Ramos (cell line): ENCODE results near the gene CORO1C.

Source experiments
- in situ Hi-C: fragments of 300-500 bp; cut with MboI; formaldehyde crosslinking; loops from one replicate; pipeline ENCODE4 v1.14.3; 2022; ENCODE audit warnings: low sequenced_read_pairs; ENCODE audit not compliant: unreplicated experiment

Gene CORO1C

DNA sequence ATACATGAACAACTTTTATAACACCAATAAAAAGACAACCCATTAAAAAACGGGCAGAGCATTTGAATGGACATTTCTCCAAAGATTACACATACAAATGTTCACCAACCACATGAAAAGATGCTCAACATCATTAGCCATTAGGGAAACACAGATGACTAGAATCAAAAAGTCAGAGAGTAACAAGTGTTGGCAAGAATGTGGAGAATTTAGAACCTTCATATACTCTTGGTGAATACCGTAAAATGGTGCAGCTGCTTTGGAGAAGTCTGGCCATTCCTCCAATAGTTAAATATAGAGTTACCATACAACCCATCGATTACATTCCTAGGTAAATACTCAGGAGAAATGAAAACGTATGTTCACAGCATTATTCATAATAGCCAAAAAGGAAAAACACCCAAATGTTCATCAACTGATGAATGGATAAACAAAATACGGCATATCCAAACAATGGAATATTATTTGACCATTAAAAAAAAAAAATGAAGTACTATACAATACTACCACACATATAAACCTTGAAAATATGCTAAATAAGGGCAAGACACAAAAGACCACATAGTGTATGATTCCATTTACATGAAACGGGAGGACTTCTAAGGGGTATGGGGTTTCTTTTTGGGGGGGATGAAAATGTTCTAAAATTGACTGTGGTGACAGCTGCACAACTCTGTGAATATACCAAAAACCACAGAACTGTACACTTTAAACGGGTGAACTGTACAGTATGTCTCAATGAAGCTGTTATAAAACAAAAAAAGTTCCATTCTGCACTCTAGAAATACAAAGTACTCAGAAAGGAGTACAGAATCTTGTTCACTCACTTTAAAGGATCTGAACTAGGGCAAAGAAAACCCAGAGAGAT lies 3.2 kb downstream of the CORO1C start:
- in situ Hi-C loops: no loop called here

DNA sequence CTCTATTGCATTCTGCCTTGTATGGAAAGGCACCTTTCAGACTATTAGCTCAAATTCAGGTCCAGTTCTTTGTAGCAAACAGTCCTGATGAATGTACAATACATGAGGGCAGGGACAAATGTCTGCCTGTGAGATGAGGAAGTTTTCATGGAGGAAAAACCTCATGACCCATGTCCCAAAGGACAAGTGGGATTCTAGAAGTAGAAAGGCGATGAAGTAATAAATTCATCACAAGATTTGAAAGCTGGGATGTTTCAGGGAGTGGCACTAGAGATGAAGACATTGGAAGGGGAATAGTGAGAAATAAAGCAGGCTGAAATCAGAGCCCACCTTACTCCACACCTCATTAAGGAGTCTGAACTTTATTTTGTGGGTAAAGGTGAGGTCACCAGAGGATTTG lies 4.2 kb downstream of the CORO1C start:
- in situ Hi-C loops: no loop called here

DNA sequence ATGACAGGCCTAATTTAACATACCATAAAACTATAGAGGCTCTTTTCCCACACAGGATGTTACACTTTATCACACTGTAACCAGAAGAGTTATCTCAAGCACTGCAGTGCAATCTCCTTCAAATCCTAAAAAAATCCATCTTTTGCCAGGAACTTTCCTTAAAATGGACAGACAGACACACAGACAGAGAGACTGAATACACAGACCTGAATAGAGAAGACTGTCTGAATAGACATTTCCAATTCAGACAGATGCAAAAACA lies 6.5 kb downstream of the CORO1C start:
- in situ Hi-C loops: no loop called here

DNA sequence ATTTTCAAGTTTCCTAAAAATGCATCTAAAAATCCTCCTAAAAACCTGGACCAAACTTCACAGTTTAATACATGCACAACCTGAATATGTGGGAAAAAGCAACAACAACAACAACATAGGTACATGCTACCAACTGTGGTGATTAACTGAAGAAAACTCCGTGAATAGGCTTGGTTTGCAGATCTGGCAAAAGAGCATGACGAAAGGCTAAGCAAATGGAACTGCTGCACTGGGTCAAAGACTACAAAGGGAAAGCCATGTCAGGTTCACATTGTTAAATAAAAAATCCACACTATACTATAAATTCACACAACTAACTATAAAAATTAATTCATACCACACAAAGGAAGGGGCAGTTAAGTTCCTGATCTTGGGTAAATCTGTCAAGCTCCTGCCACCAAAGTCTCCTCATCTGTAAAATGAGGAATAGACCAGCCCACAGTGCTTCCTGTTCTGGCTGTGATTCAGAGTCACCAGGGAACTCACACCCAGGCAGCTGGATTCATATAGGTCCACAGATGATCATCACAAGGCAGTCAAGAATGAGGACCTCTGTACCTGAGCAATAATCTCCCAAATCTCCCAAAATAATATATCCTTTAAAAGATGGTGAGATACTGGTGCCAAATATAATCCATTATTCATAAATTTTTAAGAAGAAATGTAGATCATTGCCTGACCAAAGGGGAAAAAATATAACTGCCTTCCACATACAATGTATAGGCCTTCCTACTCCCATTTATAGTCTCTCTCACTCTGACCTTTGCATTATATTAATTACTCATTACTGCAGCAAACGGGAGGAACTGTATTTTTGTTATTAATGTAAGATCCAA lies 7.0 kb downstream of the CORO1C start:
- in situ Hi-C loops: no loop called here

DNA sequence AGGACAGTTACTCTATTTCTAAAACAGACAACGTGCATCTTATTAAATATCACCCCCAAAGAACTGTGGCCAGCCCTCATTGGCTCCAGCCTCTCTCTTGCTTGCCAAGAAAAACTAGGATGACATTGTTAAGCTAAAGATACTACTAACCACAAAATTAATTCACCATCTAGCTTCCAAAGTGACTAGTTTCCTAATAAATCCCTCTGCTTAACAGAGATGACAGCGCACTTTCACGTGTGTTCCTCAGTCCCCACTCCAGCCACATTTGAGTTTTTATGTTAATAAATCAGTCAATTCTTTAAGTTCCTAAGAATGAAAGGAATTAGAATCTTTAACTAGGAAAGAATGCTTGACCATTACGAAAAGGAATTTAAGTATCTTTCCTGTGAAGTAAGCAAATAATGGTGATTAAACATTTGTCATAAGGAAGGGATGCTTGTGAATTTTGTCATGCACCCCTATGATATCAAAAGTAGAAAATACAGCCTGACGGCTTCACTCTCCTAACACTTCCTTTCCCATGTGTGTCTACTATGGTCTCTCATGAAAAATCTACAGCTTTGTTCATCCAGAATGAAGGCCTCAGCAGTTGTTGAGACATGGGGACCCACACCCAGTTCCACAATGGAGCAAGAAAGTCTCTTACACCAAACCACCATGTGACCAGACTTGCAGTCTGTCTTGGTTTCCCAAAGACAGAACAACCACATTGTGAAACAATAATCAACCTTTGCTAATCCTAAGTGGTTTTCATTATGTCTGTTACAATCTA lies 8.1 kb downstream of the CORO1C start:
- in situ Hi-C loops: no loop called here

DNA sequence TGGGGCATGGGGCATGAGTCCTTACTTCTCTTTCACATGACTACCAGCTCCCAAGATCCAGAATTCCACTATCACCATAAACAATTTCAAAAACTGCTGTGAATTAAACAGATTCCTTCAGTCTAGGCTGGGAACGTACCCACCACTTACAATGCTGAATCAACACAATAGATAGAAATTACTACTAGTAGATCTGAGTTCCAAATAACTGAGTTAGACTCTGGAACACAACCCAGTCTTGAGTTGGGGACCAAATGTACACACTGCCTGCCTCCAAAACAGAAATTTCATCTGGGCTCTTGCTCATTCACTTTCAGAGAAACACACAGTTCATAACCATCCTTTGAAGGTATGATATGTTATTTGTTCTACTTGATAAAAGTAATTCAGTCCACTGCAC lies 8.9 kb downstream of the CORO1C start:
- in situ Hi-C loops: no loop called here

DNA sequence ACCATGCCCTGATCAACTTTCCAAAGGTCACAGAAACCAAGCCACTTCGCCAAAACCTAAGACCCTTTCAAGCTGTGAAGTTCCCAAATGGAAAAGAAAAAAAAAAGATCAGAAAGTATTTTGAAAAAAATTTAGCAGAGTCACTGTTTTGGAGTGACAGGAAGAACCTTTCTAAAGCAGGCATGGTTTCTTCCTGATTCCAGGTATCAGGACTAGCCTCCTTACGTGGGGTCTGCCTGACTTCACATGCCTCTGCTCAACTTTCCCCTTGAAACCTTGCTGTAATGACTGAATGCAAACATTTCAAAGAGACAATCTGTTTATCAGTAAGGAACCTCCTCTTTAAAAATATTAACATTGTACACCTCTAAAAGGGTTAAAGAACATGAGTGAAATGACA lies 9.5 kb downstream of the CORO1C start:
- in situ Hi-C loops: no loop called here

DNA sequence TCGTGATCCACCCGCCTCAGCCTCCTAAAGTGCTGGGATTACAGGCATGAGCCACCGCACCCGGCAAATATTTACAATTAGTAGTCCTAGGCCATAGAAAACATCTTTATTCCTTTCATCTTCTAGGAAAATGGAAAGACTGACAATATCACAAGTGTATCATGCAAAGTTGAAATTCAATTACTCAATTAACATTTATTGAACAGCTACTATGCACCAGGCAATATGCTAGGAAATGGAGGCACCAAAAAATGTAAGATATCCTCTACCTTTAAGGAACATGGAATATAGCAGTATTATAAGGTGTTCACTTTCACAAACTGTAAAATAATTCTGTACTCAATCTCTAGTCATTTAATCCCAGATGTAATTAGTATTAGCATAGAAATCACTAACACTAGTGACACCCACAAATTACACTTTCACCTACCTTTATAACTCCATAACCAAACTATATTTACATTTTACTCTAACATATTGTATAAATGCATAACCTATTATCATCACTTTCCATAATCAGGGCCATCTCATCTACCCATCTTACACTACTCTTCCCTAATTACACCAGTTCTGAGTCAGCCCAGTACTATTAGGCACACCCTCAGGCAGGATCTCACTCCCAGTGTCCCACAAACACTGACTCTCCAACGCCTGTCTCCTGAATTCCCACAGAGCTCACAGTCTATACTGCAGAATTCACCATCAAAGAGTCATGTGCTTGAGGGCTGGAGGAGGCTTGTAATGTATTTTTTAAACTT lies 10.4 kb downstream of the CORO1C start:
- in situ Hi-C loops: no loop called here

DNA sequence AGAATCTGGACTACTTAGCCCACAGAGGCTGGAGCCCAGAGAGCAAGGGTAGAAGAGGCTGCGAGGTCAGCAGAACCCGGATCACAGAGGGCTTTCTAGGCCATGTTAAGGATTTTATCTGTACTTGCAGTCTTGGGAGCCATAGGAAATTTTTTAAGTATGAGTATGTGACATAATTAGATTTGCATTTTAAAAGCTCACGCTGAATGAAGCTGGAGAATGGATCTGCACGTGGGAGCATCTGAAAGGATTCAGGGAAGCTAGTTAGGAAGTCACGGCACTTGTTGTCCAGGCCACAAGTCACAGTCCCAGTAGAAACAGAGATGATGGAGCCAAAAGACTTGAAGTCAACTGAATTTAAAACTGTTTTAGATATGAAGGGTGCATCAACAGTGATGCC lies 14.1 kb downstream of the CORO1C start:
- in situ Hi-C loops: no loop called here

DNA sequence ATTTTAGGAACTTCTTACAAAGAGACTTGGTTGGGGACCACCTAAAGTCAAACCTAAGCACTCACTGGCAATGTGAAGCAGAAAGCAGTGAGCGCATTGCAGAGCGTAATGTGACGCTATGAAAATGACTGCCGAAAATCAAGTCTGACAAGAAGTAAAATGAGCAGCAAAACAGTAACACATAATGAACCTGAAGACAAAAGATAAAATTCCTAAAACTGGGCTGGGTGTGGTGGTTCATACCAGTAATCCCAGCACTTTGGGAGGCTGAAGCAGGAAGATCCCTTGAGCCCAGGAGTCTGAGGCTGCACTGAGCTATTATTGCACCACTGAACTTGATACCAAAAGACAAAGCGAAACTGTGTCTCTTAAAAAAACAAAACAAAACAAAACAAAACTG lies 16.5 kb downstream of the CORO1C start:
- in situ Hi-C loops: no loop called here

DNA sequence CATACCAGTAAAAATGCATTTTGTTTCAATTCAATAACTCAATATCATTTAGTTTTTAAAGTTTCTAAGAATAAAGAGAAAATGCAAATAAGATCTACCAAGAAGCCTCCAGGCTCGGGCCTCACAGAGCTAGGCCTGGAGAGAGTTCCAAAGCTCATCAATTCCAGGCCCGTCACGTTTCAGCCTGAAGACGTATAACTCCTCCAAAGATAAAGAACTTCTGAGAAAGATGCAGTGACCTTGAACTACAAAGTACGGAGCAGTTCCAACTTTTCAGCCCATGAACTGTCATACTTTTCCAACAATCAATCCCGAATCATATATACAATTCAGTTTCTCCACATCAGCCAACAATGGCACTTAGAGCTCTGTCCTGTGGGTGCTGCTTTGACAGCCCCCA lies 17.8 kb downstream of the CORO1C start:
- in situ Hi-C loops: no loop called here

DNA sequence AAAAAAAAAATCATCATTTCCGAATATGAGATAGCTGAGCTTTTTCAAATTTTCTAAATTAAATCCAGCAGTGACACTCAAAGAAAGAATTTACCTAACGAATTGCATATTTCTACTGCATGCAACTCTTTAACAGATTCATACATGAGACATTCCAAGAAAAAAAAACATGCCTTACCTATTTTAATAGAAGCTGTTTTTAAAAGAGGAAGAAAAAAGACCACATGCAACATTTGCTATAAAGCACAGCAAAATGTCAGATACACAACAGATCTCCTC lies 18.5 kb downstream of the CORO1C start:
- in situ Hi-C loops: no loop called here

DNA sequence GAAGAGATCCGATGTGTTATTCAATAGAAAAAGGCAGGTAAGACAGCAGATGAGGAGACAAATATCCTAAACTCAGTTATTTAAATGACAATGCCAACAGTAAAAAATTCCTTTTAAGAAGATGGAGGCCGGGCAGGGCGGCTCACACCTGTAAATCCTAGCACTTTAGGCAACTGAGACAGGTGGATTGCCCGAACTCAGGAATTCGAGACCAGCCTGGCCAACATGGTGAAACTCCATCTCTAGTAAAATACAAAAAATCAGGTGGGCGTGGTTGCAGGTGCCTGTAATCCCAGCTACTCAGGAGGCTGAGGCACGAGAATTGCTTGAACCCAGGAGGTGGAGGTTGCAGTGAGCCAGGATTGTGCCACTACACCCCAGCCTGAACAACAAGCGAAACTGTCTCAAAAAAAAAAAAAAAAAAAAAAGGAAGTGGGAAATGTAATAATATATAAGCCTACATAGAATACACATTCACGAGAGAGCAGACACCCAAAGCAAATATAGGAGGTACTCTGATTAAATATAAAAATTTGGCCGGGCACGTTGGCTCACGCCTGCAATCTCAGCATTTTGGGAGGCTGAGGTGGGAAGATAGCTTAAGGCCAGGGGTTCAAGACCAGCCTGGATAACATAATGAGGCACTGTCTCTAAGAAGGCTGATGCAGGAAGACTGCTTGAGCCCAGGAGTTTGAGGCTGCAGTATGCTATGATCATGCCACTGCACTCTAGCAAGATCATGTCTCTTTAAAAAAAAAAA lies 19.0 kb downstream of the CORO1C start:
- in situ Hi-C loops: no loop called here

DNA sequence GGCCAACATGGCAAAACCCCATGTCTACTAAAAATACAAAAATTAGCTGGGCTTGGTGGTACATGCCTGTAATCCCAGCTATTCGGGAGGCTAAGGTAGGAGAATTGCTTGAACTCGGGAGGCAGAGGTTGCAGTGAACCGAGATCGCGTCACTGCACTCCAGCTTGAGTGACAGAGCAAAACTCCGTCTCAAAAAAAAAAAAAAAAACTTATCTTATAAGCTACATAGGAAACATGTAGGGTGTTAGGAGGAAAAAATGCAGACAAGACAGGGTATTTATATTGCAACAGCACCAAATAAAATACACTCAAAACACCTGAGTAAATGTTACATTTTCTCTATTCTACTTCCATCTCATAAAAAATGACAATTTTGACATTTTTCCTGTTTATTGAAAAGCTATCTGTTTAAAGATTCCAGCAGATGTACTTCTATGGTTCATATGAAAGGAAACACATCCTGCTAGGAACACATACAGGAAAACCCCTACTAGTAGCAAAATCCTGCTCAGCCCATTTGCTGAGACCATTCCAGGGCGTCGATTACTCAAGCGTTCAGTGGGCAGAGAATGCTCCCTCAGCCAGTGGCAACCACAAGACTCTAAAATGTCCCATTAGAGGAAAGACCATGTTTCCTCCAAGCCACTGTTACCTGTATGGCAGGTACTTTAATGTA lies 19.7 kb downstream of the CORO1C start:
- in situ Hi-C loops: no loop called here

DNA sequence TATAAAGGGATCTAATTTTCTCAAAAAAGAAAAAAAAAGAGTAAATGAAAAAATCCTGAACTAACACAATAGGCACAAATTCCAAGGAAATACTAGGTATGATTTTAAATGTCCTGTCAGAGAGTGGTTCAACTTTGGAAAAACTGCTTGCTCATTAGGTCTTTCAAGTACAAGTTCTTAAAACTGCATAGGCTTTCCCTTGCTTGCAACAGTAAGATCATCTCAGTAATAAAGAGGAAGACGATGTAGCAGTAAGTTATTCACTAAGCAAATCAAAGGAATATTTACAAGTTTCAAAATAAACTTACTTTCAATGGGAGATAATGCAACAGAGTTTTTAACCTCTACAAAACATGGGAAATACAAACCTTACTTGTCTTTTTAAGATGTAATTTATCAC lies 21.6 kb downstream of the CORO1C start:
- in situ Hi-C loops: no loop called here

DNA sequence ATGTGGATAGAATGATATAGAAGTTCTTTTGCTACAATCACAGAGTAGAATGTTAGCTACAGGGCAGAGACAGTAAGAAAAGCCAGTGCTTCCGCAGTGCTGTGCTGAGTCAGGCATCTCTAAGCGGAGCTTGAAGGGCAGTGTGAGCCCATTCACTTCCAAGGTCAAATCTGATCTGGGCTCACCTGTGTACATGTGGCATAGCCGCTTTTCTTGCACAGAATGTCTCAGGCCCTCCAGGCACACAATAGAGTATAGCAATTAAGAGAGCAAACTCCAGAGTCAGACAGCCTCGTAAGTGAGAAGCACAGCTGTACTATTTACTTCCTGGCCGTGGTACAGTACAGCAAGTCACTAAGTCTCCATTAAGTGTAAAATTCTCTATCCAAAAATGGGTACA lies 26.8 kb downstream of the CORO1C start:
- in situ Hi-C loops: no loop called here

DNA sequence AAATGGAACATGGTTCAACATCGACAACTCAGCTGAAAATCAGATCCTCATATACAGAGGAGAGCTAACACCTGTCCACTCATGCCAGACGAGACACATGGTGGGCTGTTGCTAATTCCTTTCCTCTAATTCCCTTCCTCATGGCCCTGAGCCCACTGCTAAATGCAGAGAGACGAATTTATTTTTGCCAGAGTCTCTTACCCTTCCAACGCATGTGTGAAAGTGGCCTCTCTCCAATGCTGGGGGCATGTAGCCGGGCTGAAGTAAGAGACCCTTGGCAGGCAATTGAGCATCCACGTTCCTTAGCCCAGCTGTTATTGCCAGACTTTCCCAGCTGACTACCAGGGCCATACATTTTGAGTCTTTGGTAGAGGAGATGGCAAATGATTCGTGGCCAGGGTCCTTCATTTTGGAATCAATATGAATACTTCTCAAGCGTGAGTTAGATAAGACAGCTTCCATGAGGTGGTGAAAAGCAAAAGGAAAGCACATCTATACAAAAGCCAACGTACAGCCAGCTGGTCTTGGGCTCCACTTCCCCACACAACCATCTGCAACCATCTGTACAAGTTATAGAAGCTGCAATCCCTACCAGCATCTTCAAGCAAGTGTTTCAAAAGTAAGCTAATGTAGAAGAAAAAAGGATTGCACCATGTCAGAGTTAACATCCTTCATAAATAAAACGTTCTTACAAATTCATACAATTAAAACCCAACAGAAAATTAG lies 28.6 kb downstream of the CORO1C start:
- in situ Hi-C loops: no loop called here

DNA sequence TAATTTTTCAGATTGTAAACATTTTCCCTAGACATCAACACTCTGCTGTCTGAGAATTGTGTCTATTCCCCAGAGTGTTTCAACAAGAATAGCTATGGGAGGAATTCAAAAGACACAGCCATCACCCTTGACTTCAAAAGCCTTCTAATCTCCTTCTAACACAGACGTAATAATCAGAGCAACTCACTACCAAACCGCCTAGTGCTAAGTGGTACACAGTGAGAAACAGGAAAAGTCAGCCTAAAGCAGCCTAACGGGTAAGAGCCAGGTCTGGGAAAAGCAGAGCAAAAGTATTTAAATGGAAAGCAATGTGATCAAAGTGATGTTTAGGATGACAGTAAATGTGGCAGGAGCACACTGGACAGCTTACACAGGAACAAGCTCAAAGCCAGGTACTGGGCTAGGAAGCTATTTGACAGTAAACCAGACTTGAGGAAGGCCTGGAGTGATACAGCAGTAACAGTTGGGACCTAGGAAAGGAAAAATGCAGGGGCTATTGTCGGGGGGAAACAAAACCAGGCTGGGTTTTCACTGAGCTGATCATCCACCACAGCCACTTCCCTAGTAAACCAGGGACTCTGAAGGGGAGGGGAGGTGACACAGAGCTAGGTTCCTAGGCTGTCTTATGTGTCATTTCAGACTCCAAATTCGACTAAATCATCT lies 29.4 kb downstream of the CORO1C start:
- in situ Hi-C loops: no loop called here
